ENCODE data around the gene ZNF341. TPM values are rescaled to one million over a fixed set of nuclear protein-coding genes. Genes with fewer than 3 reads are reported as not detected.

ZNF341 gene
- polyA plus RNA-seq, 1 donor: 2.8 TPM

DNA sequence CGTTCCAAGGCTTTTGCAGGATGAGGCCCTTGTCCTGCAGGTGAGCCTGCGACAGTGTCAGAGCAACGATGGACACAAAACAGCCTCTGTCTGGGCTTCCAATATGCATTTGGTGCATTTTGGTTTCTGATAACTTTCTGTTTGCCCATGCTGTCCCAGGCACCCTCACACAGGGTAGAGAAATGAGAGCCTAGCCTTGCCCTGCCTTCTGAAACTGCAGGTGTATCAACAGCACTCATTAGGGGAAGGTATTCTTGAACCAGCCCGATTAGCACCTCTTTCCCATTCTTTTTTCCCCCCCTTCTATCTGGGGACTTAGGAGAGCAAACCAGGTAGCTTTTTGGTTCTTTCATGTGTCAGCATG is 109.6 kb downstream of the ZNF341 start:
- DNase-seq (ENCODE audit: low read depth): no peak

Other genes starting within 250 kb of the ZNF341 start
- 17.5 TPM for gene CBFA2T2, start 241.9 kb upstream of the ZNF341 start, polyA plus RNA-seq (ENCODE audit: insufficient read length)
- gene C20orf144, start 69.7 kb upstream of the ZNF341 start, polyA plus RNA-seq (ENCODE audit: insufficient read length): 0.19 TPM
- 0.33 TPM for gene ACTL10, start 65.1 kb upstream of the ZNF341 start, polyA plus RNA-seq (ENCODE audit: insufficient read length)
- 29.9 TPM for gene NECAB3, start 57.6 kb upstream of the ZNF341 start, polyA plus RNA-seq (ENCODE audit: insufficient read length)
- 9.6 TPM for gene E2F1, start 45.6 kb upstream of the ZNF341 start, polyA plus RNA-seq (ENCODE audit: insufficient read length)
- 9.1 TPM for gene PXMP4, start 11.7 kb upstream of the ZNF341 start, polyA plus RNA-seq (ENCODE audit: insufficient read length)
- gene CHMP4B, start 79.4 kb downstream of the ZNF341 start, polyA plus RNA-seq (ENCODE audit: insufficient read length): 66.9 TPM